ENCODE results near the gene XYLT1.

DNA sequence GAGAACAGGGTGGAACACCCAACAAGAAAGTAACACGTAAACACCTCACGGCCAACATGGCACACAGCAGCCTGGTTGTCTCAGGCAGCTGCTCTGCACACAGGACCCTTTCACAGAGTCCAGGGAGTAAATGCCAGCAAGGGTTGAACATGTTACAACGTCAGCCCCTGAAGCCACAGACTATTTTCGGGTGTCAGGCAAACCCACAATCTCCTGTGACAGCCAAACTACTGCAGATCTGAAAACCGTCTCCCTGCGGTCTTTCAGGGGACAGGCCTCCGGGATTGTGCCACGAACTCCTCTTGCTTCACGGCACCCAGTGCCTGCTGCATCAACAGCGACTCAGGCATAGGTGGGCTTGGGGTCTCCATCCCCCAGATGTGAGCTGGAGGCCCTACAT is 127.7 kb downstream of the XYLT1 start:
- no peak for TF ChIP-seq EZH2 (IDR thresholded peaks at IDR 0.05; ENCODE audit: insufficient read depth, poor library complexity, severe bottlenecking)
- TF ChIP-seq EZH2phosphoT487 (IDR thresholded peaks at IDR 0.05; ENCODE audit: insufficient read depth, low read depth), result no peak
